Heart right ventricle (tissue), 16 donors: Measurements from ENCODE around the gene SPOCK2. TPM values are rescaled to one million over a fixed set of nuclear protein-coding genes. Genes with fewer than 3 reads are reported as not detected.

Experiments used
- ATAC-seq, 8 donors: fragments of 200-7000 bp; cut with Tn5 transposase; one replicate each; pipeline ENCODE4 v1.9.1; 2020; ENCODE audit warnings: mild to moderate bottlenecking in 8 of 8, moderate library complexity in 8 of 8, moderate number of reproducible peaks in 1 of 8
- DNase-seq, 2 donors: peaks; one replicate each; pipeline ENCODE4 v3.0.0-alpha.2; 2020
- H3K27ac ChIP-seq, 10 donors: fragments of 200-600 bp; sonication (generic) in 2 of 10; one replicate each; pipeline versions ENCODE4 v1.5.0 to v1.8.0; 2020 to 2022; ENCODE audit warnings: mild to moderate bottlenecking in 3 of 10
- H3K27me3 ChIP-seq, 7 donors: fragments of 200-600 bp; one replicate each; pipeline ENCODE4 v1.8.0; 2021 to 2022; ENCODE audit warnings: mild to moderate bottlenecking in 2 of 7
- H3K36me3 ChIP-seq, 9 donors: fragments of 200-600 bp; sonication (generic) in 1 of 9; one replicate each; pipeline versions ENCODE4 v1.5.0 to v1.8.0; 2020 to 2022; ENCODE audit warnings: mild to moderate bottlenecking in 2 of 9
- H3K4me1 ChIP-seq, 9 donors: fragments of 200-600 bp; sonication (generic) in 1 of 9; one replicate each; pipeline versions ENCODE4 v1.5.0 to v1.8.0; 2020 to 2022; ENCODE audit warnings: mild to moderate bottlenecking in 4 of 9
- H3K4me3 ChIP-seq, 10 donors: fragments of 200-600 bp; sonication (generic) in 2 of 10; one replicate each; pipeline versions ENCODE4 v1.5.0 to v1.8.0; 2020 to 2022; ENCODE audit warnings: mild to moderate bottlenecking in 7 of 10, moderate library complexity in 2 of 10
- H3K9me3 ChIP-seq, 11 donors: fragments of 200-600 bp in 10 of 11; sonication (generic) in 2 of 11; one replicate each; pipeline versions ENCODE4 v1.5.0 to v1.8.0; 2013 to 2022; ENCODE audit warnings: mild to moderate bottlenecking in 2 of 11, control low read depth in 1 of 11, moderate library complexity in 1 of 11
- WGBS, 2 donors: extraction: QIAGEN DNeasy Blood & Tissue Kit; methylation state at CpG; one replicate each; pipeline ENCODE4 v1.1.7; 2013; ENCODE audit warnings: inconsistent platforms in 1 of 2; 5-methylcytosine and 5-hydroxymethylcytosine counted together
- intact Hi-C, 10 donors: fragments of 100-400 bp; cut with DNase I; formaldehyde crosslinking; loops; one replicate each; pipeline versions ENCODE4 v1.11.1 to v1.14.2; 2022
- polyA plus RNA-seq, 2 donors: library from polyadenylated mRNA; stranded (reverse); fragments of 200-250 nt; gene quantifications; one replicate each; pipeline ENCODE4 v1.2.3, GENCODE V29; 2013
- total RNA-seq, 10 donors: library from RNA; stranded (reverse); fragmentation: NEBNext Ultra II Directional in 3 of 10; extraction: Animal tissue kit (Norgen Biotek cat#: 25700) in 3 of 10; gene quantifications; one replicate each; pipeline versions ENCODE4 v1.2.1 to v1.2.4, GENCODE V29; 2021 to 2023
- TF ChIP-seq, protein P1 (sequence below), 9 donors: fragments of 200-600 bp; sonication (generic) in 2 of 9; IDR thresholded peaks; one replicate each; pipeline versions ENCODE4 v1.5.0 to v1.8.0; 2021 to 2022; ENCODE audit warnings: antibody characterized with exemption in 9 of 9, mild to moderate bottlenecking in 5 of 9, moderate library complexity in 1 of 9
- donor health status: Arrhythmogenic right ventricular cardiomyopathy.
- donor health status: ischemic (EF 13 %, LVEDD 7.1; RV severe dilation, severe dysfunction).
- donor health status: healthy with polysubstance abuse.
- donor health status: DM: no; HTN: yes; CAD: no.
- donor health status: DM: no; HTN: no; CAD: no.
- donor health status: ischemic (EF 25% LVEDD 6.9; RV normal size, moderate dysfunction).
- donor health status: ischemic (EF 25% LVEDD 5.7; RV mildly dilated, moderate dysfunction).
- donor health status: healthy.
- donor health status: DM: yes; HTN: yes; CAD: no.
- donor health status: Ischemic cardiomyopathy.
- donor health status: ischemic (EF 35%, LVEDD 5.7; RV mildly dilated, moderate dysfunction).
- donor health status: nonischemic (EF 11% LVEDD 7.7; RV severe dilation, severe dysfunction).
- donor health status: DM: yes; HTN: yes; CAD: no.
- donor health status: PGD.
- donor health status: ischemic (EF 29% LVEDD 5.4; RV normal size, mild dysfunction).
- donor health status: nonischemic (EF 23%, LVEDD 6.1; RV moderate dilation, normal function).

SPOCK2 gene
- total and polyA plus RNA-seq, 12 donors: 3.5 to 13.4 (median 6.9) TPM

DNA sequence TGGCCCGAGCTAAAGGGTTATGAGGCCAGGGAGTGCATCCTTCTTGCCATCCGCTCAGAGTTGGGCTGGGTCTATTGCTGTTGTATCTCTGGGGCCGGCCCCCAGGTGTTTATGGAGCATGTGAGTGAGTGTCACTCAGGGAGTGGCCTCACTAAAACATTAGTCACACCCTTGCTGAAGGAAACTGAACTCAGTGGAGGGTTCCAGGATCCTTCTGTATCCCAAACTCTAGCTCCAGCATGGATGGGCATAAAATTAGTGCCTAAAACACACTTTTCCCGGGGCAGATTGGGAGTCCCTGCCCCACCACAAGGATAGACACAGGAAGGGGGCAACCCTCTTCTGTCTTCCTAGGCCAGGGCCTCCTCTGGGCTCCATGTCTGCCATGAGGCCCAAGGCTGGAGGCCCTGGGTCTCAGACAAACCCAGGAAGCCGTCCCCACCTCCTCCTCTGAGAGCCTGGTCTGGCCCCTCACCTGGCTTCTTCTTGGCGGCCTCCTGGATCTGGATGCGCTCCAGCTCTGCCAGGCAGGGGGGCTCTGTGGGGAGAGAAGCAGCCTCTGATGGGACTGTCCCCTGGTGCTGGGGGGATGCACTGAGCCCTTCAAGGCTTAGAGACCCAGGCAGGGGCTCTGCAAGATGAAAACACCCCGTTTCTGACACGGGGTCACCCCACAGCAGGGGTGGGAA, 24.5 kb downstream of the SPOCK2 start:
- 83 to 86% methylated on average over 9 of the region's 9 CpGs for WGBS, 2 donors
- TF ChIP-seq, protein P1, sequence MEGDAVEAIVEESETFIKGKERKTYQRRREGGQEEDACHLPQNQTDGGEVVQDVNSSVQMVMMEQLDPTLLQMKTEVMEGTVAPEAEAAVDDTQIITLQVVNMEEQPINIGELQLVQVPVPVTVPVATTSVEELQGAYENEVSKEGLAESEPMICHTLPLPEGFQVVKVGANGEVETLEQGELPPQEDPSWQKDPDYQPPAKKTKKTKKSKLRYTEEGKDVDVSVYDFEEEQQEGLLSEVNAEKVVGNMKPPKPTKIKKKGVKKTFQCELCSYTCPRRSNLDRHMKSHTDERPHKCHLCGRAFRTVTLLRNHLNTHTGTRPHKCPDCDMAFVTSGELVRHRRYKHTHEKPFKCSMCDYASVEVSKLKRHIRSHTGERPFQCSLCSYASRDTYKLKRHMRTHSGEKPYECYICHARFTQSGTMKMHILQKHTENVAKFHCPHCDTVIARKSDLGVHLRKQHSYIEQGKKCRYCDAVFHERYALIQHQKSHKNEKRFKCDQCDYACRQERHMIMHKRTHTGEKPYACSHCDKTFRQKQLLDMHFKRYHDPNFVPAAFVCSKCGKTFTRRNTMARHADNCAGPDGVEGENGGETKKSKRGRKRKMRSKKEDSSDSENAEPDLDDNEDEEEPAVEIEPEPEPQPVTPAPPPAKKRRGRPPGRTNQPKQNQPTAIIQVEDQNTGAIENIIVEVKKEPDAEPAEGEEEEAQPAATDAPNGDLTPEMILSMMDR (IDR thresholded peaks at IDR 0.05): no peak
- Histone ChIP-seq H3K36me3 (peaks cover 0 to 4% (median 0%) of the 10 kb centered on the region in 9 donors), H3K9me3 (no peaks in the 10 kb centered on the region), H3K27ac (no peak overlapping the region), H3K4me1 (peaks cover under 1 to 37% (median 24%) of the 10 kb centered on the region in 9 donors), H3K4me3 (no peak overlapping the region), H3K27me3 (no peaks in the 10 kb centered on the region)
- ATAC-seq (no peak), DNase-seq (no peak)
- intact Hi-C loops: loop anchor here in 2 of 10 donors (10.0 kb wide), 2 partner anchors 151 to 161 kb away; partner anchors contain the start of genes ANAPC16 (in 1 of the 2) and ASCC1 (in 1 of the 2)

DNA sequence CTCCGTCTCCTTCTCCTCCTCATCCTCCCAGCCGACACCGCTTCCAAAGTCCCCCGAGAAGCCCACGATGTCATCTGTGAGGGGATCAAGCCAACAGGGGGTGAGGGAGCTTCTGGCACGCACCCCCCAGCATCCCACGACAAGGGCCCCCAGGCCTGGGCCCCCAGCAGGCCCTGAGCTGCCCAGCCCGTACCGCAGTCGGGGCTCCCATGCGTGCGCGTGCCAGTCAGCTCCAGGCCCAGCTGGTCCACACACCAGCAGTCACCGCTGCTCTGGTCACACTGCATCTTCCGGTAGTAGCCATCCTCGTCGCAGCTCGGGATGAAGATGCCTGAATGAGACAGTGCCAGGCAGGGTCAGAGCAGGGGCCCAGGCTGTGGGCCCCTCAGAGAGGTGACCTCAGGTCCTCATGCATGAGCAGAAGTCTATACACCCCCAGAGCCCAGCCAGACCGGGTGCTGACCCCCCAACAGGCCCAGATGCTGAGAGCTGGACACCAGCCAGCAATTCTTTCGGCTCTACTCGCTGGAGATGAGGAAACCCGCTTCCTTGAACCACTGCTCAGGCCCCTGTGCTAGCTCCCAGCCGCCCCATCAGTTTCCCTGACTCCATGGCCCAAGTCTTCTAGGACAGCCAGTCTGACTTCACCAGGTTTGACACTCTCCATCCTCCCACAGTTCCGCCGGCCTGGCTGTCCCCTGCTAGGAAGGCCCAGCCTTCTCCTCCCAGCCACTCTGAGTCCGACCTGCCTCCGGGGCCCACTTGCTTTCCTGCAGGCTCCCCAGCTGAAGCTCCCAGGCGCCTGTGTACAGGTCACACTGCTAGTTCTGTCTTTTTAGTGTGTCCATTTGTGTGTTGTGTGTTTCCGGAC, 25.3 kb downstream of the SPOCK2 start:
- no peaks in the 10 kb centered on the region for H3K27me3 ChIP-seq
- no peaks in the 10 kb centered on the region for H3K9me3 ChIP-seq
- TF ChIP-seq, protein P1 (IDR thresholded peaks at IDR 0.05): no peak
- H3K36me3 ChIP-seq: peaks cover 0 to 4% (median 0%) of the 10 kb centered on the region in 9 donors
- intact Hi-C loops: loop anchor here in 2 of 10 donors (10.0 kb wide), 2 partner anchors 152 to 162 kb away; partner anchors contain the start of genes ANAPC16 (in 1 of the 2) and ASCC1 (in 1 of the 2)
- DNase-seq (no peak), ATAC-seq (no peak)
- H3K27ac ChIP-seq: no peak overlapping the region
- peaks cover 2 to 39% (median 20%) of the 10 kb centered on the region in 9 donors for H3K4me1 ChIP-seq
- 93 to 94% methylated on average over 29 of the region's 29 CpGs for WGBS, 2 donors
- H3K4me3 ChIP-seq: no peak overlapping the region

DNA sequence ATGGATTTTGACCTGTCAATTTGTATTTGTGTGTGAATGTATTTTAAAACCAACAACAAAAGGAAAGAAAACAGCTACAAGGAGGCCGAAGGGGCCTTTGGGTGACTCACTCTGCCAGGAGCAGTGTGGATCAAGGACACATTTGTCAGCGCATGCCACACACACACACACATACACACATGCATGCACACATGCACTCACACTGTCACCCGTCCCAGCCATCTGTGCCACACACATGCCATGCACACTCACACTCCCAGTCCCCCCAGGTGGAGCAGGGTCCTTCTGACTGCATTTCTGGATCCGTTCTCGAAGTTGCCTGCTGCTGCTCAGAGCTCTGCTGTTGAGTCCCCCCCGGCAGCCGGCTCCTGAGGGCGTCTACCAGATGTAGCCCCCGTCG, 26.0 kb downstream of the SPOCK2 start:
- H3K4me3 ChIP-seq: no peak overlapping the region
- H3K27ac ChIP-seq: no peak overlapping the region
- H3K4me1 ChIP-seq: peaks cover 2 to 36% (median 14%) of the 10 kb centered on the region in 9 donors
- intact Hi-C loops: loop anchor here in 2 of 10 donors (10.0 kb wide), 2 partner anchors 152 to 162 kb away; partner anchors contain the start of genes ANAPC16 (in 1 of the 2) and ASCC1 (in 1 of the 2)
- no peaks in the 10 kb centered on the region for H3K9me3 ChIP-seq
- DNase-seq (no peak), ATAC-seq (no peak)
- no peaks in the 10 kb centered on the region for H3K27me3 ChIP-seq
- peaks cover 0 to 4% (median 0%) of the 10 kb centered on the region in 9 donors for H3K36me3 ChIP-seq
- TF ChIP-seq, protein P1 (IDR thresholded peaks at IDR 0.05): no peak
- 92 to 94% methylated on average over 10 of the region's 10 CpGs for WGBS, 2 donors

DNA sequence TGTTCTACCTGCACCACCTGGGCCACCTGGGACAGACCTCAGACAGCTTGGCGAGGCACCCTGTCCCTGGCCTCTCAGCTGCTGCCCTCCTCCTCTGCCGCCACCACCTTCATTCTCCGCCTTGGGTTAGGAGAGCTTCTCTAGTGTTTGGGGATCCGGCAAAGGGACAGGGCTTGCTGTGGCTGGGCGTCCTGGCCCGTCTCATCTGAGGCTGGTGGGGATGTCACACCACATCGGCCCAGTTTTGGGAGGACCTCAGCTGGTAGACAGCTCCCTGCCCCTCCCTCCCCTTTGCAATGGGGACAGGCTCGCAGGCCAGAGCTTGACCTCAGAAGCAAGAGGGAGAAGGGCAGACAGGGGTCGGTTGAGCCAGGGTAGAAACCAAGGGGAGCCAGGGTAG, 26.4 kb downstream of the SPOCK2 start:
- intact Hi-C loops: loop anchor here in 2 of 10 donors (10.0 kb wide), 2 partner anchors 153 to 163 kb away; partner anchors contain the start of genes ANAPC16 (in 1 of the 2) and ASCC1 (in 1 of the 2)
- no peak overlapping the region for H3K4me3 ChIP-seq
- H3K9me3 ChIP-seq: no peaks in the 10 kb centered on the region
- no peak overlapping the region for H3K27ac ChIP-seq
- H3K27me3 ChIP-seq: no peaks in the 10 kb centered on the region
- WGBS, 2 donors: 91% methylated on average over 9 of the region's 9 CpGs
- peaks cover 0 to 33% (median 11%) of the 10 kb centered on the region in 9 donors for H3K4me1 ChIP-seq
- TF ChIP-seq, protein P1 (IDR thresholded peaks at IDR 0.05): no peak
- ATAC-seq (no peak), DNase-seq (no peak)
- H3K36me3 ChIP-seq: peaks cover 0 to 4% (median 0%) of the 10 kb centered on the region in 9 donors
